HG02943 (cell line): ENCODE results near the gene KLF9.
"Not testable (repeated sequence)": the region's sequence is repeated elsewhere in the genome, so short reads cannot be mapped to it uniquely, and the experiment has no call there.

Source experiments
- ATAC-seq: cut with Tn5 transposase; IDR thresholded peaks from one replicate; pipeline ENCODE4 v1.9.1; 2021; ENCODE audit warnings: mild to moderate bottlenecking, low read depth, moderate library complexity; ENCODE audit not compliant: unreplicated experiment

KLF9 gene

GRCh38 chr9:70405808-70406433, 8.5 kb downstream of the KLF9 start:
- peak; percentile 30 for ATAC-seq

GRCh38 chr9:70404261-70404660, 10.2 kb downstream of the KLF9 start:
- no peak for ATAC-seq

GRCh38 chr9:70403618-70404025, 10.8 kb downstream of the KLF9 start:
- no peak for ATAC-seq

GRCh38 chr9:70403166-70403565, 11.3 kb downstream of the KLF9 start:
- no peak for ATAC-seq

GRCh38 chr9:70402213-70402612, 12.2 kb downstream of the KLF9 start:
- ATAC-seq, result no peak

- not testable (repeated sequence) for ATAC-seq
Measured at GRCh38 chr9:70401241-70401640, 13.2 kb downstream of the KLF9 start.

GRCh38 chr9:70400107-70400892, 14.2 kb downstream of the KLF9 start:
- ATAC-seq, result no peak

- no peak for ATAC-seq
Measured at GRCh38 chr9:70399141-70399540, 15.3 kb downstream of the KLF9 start.

GRCh38 chr9:70398145-70398556, 16.3 kb downstream of the KLF9 start:
- ATAC-seq, result peak; percentile 96

- ATAC-seq, result no peak
Measured at GRCh38 chr9:70395652-70396051, 18.8 kb downstream of the KLF9 start.

GRCh38 chr9:70392850-70393249, 21.6 kb downstream of the KLF9 start:
- no peak for ATAC-seq

- no peak for ATAC-seq
Measured at GRCh38 chr9:70392189-70392588, 22.3 kb downstream of the KLF9 start.

- ATAC-seq, result no peak
Measured at GRCh38 chr9:70390933-70391341, 23.5 kb downstream of the KLF9 start.

- no peak for ATAC-seq
Measured at GRCh38 chr9:70389621-70390266, 24.7 kb downstream of the KLF9 start.

- ATAC-seq, result no peak
Measured at GRCh38 chr9:70389188-70389587, 25.3 kb downstream of the KLF9 start.

GRCh38 chr9:70387663-70388062, 26.8 kb downstream of the KLF9 start:
- ATAC-seq, result no peak

- ATAC-seq, result no peak
Measured at GRCh38 chr9:70385426-70385825, 29.0 kb downstream of the KLF9 start.

GRCh38 chr9:70382709-70383605, 31.5 kb downstream of the KLF9 start:
- no peak for ATAC-seq

- ATAC-seq, result no peak
Measured at GRCh38 chr9:70382046-70382708, 32.3 kb downstream of the KLF9 start.

- no peak for ATAC-seq
Measured at GRCh38 chr9:70374962-70375618, 39.4 kb downstream of the KLF9 start.
